Measurements from ENCODE around the gene RPL36AL. TPM values are rescaled to one million over a fixed set of nuclear protein-coding genes. Genes with fewer than 3 reads are reported as not detected.

The RPL36AL gene
- total RNA-seq, 2 donors from 2014 or later = 197 to 198 TPM

DNA sequence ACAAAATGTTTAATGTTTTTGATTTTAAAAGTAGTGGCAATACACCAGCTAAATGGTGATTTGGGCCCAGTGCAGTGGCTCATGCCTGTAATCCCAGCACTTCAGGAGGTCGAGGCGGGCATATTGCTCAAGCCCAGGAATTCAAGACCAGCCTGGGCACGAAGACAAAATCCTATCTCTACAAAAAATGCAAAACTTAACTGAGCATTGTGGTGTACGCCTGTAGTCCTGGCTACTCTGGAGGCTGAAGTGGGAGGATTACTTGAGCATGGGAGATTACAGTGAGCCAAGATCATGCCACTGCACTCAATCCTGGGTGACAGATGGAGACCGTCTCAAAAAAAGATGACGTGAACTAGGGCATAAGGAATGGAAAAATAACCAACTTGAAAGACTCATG, 4.7 kb downstream of the RPL36AL start:
- Histone ChIP-seq H3K27ac (no peak overlapping the region), H3K9ac (ENCODE audit: low read depth in 2 of 2, low read length in 2 of 2) (no peak overlapping the region), H3K4me3 (no peak overlapping the region), H3K27me3 (no peaks in the 10 kb centered on the region), H3K9me3 (no peaks in the 10 kb centered on the region), H3K4me1 (no peaks in the 10 kb centered on the region), H3K36me3 (no peaks in the 10 kb centered on the region)
- intact Hi-C loops (cut with DNase I) = no loop called here
- TF ChIP-seq, protein P1, sequence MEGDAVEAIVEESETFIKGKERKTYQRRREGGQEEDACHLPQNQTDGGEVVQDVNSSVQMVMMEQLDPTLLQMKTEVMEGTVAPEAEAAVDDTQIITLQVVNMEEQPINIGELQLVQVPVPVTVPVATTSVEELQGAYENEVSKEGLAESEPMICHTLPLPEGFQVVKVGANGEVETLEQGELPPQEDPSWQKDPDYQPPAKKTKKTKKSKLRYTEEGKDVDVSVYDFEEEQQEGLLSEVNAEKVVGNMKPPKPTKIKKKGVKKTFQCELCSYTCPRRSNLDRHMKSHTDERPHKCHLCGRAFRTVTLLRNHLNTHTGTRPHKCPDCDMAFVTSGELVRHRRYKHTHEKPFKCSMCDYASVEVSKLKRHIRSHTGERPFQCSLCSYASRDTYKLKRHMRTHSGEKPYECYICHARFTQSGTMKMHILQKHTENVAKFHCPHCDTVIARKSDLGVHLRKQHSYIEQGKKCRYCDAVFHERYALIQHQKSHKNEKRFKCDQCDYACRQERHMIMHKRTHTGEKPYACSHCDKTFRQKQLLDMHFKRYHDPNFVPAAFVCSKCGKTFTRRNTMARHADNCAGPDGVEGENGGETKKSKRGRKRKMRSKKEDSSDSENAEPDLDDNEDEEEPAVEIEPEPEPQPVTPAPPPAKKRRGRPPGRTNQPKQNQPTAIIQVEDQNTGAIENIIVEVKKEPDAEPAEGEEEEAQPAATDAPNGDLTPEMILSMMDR (IDR thresholded peaks at IDR 0.05) = no peak
- no peak for DNase-seq

DNA sequence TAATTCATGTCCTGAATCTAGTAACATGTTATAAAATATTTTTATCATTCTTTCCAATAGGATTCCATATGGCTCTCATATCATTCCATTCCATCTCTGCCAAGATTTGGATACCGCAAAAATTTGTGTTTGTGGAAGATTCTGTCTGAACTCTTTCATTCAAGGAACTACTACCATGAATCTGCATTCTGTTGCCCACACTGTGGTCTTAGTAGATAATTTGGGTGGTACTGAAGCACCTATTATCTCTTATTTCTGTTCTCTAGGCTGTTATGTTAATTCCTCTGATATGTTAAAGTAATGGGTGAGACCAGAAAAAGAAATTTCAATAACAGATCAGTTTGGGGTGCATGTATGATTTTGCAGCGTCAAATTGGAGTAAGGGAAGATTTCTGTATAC, 6.2 kb downstream of the RPL36AL start:
- Histone ChIP-seq H3K4me3 (no peak overlapping the region), H3K9ac (ENCODE audit: low read depth in 2 of 2, low read length in 2 of 2) (no peak overlapping the region), H3K9me3 (no peaks in the 10 kb centered on the region), H3K4me1 (no peaks in the 10 kb centered on the region), H3K36me3 (no peaks in the 10 kb centered on the region), H3K27ac (no peak overlapping the region), H3K27me3 (no peaks in the 10 kb centered on the region)
- TF ChIP-seq, protein P1 (IDR thresholded peaks at IDR 0.05) = no peak
- intact Hi-C loops (cut with DNase I) = no loop called here
- no peak for DNase-seq

DNA sequence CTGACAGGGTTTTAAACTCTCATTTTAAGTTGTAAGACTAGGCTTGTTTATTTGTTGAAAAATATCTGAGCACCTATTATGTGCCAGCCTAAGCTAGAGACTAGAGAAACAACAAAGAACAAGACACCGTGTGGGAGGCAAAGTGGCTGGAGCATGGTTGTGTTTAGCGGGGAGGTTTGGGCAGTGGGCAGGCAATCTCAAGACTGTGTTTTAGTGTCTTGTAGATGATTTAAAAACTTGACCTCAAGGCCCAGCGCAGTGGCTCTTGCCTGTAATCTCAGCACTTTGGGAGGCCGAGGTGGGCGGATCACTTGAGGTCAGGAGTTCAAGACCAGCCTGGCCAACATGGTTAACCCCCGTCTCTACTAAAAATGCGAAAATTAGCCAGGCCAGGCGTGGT, 7.8 kb downstream of the RPL36AL start:
- Histone ChIP-seq H3K9ac (ENCODE audit: low read depth in 2 of 2, low read length in 2 of 2) (no peak overlapping the region), H3K27me3 (no peaks in the 10 kb centered on the region), H3K9me3 (no peaks in the 10 kb centered on the region), H3K27ac (no peak overlapping the region), H3K36me3 (no peaks in the 10 kb centered on the region), H3K4me1 (no peaks in the 10 kb centered on the region), H3K4me3 (no peak overlapping the region)
- TF ChIP-seq, protein P1 (IDR thresholded peaks at IDR 0.05) = no peak
- intact Hi-C loops (cut with DNase I) = no loop called here
- DNase-seq = no peak

DNA sequence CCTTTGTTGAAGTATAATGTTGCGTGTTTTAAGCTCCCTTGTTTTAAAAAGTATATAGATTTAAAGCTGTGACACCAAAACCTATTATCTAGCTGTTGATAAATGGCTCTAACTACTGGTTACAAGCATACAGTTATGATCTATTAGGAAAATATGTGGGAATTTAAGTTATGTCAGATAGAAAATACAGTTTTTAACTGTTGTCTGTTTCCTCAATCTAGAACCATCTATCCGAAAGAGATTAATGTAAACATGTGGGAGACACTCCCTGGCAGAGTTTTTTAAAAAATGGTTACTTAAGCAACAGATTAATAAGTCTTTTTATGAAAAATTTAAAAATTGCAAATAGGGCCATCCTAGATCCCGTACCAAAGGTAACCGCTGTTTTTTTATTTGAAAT, 8.2 kb downstream of the RPL36AL start:
- Histone ChIP-seq H3K27ac (no peak overlapping the region), H3K4me3 (no peak overlapping the region), H3K9ac (ENCODE audit: low read depth in 2 of 2, low read length in 2 of 2) (no peak overlapping the region), H3K9me3 (no peaks in the 10 kb centered on the region), H3K36me3 (no peaks in the 10 kb centered on the region), H3K4me1 (no peaks in the 10 kb centered on the region), H3K27me3 (no peaks in the 10 kb centered on the region)
- intact Hi-C loops (cut with DNase I) = no loop called here
- DNase-seq = no peak
- TF ChIP-seq, protein P1 (IDR thresholded peaks at IDR 0.05) = no peak

DNA sequence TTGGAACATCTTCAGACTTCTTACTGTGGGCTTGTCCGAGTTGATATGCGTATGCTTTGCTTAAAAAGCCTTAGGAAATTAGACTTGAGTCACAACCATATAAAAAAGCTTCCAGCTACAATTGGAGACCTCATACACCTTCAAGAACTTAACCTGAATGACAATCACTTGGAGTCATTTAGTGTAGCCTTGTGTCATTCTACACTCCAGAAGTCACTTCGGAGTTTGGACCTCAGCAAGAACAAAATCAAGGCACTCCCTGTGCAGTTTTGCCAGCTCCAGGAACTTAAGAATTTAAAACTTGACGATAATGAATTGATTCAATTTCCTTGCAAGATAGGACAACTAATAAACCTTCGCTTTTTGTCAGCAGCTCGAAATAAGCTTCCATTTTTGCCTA, 12.8 kb downstream of the RPL36AL start:
- H3K9ac ChIP-seq (ENCODE audit: low read depth in 2 of 2, low read length in 2 of 2) = no peak overlapping the region
- no peaks in the 10 kb centered on the region for H3K36me3 ChIP-seq
- H3K4me1 ChIP-seq = no peaks in the 10 kb centered on the region
- intact Hi-C loops (cut with DNase I) = no loop called here
- H3K27me3 ChIP-seq = no peaks in the 10 kb centered on the region
- H3K9me3 ChIP-seq = no peaks in the 10 kb centered on the region
- no peak for DNase-seq
- peak overlapping the region; percentile 8 for H3K27ac ChIP-seq
- H3K4me3 ChIP-seq = no peak overlapping the region
- TF ChIP-seq, protein P1 (IDR thresholded peaks at IDR 0.05) = no peak
